IPS-18c (cell line): ENCODE measurements around the gene ZNF160.
"Not testable (repeated sequence)": the region's sequence is repeated elsewhere in the genome, so short reads cannot be mapped to it uniquely, and the experiment has no call there.

Experiments used
- H3K4me3 ChIP-seq: 2 replicates; pipeline ENCODE4 v1.7.0; 2013; ENCODE audit warnings: low read depth, mild to moderate bottlenecking, low read length, moderate library complexity; ENCODE audit not compliant: insufficient read depth
- H3K9me3 ChIP-seq: one replicate; pipeline ENCODE4 v1.6.1; 2013; ENCODE audit warnings: mild to moderate bottlenecking, low read length, moderate library complexity; ENCODE audit not compliant: control insufficient read depth, insufficient read depth

Gene ZNF160

DNA sequence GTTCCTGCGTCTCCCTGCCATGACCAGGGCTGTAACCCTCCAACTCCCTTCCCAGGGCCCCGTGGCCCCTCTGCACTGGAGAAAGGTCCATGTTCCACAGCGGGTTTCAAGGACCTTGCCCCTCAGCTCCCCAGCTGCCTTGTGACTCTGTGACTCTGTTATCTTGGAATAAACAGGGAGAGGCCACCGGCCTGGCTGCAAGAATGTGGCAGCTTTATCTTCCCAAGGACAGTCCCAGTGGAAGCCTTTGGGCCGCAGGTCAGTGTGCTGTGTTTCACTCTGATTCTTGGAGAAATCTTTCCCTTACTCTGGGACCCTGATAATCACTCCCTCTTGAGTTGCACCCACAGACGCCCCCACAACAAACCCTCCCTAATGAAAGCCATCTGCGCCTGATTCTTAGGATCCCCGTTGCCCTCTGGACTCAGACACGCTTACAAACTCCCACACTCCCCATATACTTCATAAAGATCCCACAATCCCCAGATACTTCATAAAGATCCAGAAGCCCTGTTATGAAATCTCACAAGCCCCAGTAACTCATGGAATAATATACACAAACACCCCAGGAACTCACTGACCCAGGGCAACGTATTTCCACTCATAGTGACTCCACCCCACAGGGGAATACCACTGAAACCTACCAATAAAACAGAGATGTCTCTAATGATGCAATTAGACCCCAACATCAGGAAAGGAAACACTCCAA is 6.1 kb downstream of the ZNF160 start:
- not testable (repeated sequence) for H3K4me3 ChIP-seq, H3K9me3 ChIP-seq

DNA sequence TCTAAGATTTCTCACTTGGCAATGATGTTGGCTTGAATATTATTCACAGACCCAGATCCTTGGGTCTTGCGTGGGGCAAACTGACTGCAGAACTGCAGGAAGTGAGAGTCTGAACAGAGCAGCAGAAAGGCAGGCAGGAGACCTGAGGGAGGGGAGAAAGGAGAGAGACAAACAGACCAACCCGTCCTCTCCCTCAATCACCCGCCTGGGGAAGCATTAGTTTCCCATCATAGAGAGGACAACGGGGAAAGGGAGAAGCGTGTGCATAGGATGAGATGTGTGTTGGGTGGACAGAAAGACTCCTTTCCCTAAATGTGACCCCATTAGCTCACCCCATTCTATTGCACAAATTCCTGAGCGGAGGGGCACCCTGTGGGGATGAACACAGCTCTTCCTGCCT is 6.6 kb downstream of the ZNF160 start:
- not testable (repeated sequence) for H3K9me3 ChIP-seq, H3K4me3 ChIP-seq

DNA sequence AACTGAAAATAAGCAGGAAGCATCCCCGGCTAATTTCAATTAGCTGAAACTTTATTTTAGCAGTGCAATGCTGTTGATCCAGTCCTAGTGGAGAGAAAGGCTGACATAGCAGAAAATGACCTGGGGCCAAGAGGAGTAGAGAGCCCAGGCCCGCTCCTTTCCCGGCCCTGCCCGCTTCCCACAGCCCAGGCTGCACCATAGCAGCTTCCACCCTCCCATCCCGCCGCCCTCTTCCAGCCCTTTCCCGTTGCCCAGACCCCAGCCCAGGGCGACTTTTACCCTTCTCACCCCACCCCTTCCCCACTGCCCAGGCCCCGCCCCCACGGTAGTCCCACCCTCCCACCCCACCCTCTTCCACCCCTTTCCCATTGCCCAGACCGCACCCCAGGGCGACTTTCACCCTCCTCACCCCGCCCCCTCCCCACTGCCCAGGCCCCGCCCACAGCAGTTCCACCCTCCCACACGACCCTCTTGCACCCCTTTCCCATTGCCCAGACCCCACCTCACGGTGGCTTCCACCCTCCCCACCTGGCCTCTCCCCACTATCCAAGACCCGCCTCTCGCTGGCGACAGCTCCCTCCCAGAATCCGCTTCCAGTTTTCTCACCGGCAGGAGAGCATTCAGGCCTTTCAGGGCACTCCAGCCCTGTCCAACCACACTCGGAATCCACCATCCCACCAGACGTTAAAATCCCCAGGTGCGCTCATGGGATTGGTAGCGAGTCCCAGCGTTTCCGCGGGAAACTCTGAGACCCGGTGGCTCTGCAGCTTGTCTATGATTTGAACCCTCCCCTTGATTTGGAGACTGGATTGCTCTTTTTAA is 8.3 kb downstream of the ZNF160 start:
- Histone ChIP-seq H3K4me3 (peak overlapping the region; percentile 28; the same call in 1 of the 2 replicates), H3K9me3 (no peaks in the 10 kb centered on the region)

DNA sequence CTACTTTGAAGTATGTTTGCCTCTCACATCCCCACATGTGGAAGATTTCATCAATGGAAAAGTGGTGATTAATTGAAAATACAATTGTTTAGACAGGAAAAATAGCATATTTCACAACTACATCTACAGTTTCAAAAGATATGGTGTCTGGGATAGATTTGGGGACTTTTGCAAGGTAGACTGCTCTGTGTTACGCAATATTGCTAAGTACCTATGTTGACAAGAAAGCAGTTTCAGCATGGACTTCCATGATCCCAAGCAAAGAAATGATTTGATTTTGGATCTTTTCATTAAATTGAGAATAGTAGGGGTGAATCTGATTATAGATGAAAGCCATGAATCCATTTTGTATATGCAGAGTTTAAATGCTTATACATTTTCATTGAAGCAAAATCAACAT is 10.5 kb downstream of the ZNF160 start:
- no peak overlapping the region for H3K4me3 ChIP-seq

DNA sequence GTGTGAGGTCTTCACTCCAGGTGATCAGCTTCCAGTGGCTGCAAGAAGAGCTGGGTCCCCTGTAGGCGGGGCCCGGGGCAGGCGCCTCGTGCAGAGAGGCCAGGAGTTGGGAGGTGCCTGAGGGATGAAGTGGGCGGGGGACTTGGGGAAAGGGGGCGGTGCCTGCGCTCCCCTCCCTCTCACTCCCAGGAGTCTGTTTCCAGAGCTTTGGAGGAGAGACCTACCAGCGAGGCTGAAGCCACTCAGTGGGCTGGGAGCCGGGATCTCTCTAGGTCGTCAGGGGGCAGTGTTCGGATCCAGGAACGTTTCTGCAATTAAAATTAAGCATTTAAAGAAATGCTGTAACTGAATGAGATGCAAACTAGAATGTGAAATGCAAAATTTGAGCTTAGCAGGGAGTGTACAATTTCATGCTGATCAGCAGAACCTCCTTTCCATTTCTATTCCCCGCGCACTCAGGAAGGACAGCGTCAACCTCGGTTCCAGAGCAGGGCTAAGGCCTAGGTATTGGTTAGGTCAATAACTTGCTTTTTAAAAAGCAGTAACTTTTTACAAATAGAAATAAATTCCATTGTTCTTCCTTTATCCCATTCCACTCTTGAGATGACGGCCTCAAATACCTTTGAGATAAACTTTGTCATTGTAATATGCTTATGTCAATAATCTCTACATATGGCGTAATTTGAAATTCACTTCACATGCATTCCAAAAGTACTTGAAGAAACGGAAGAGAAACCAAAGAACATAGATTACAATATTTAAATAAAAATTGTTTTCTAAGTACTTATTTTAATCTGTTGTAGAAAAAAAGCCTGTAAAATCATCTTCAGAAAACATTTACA is 11.6 kb downstream of the ZNF160 start:
- H3K4me3 ChIP-seq: no peak overlapping the region

More for the DNA sequence above, 10.5 kb downstream of the ZNF160 start:
- no peaks in the 10 kb centered on the region for H3K9me3 ChIP-seq

DNA sequence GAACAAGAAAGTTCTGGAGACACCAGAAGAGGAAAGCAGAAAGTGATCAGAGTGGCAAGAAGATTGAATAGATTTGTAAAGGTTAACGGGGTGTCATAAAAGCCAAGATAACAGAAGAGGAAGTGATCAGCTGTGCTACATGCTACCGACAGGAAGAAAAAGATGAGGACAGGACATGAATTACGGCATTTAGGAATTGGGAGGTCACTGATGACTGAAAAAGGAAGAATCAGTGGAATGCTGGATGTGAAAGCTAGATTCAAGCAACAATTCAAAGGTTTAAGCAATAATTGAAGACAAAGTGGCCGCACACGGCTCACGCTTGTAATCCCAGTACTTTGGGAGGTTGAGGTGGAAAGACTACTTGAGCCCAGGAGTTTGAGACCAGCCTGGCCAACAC is 15.1 kb downstream of the ZNF160 start:
- Histone ChIP-seq H3K4me3 (no peak overlapping the region), H3K9me3 (no peaks in the 10 kb centered on the region)

More for the DNA sequence above, 11.6 kb downstream of the ZNF160 start:
- H3K9me3 ChIP-seq: no peaks in the 10 kb centered on the region

DNA sequence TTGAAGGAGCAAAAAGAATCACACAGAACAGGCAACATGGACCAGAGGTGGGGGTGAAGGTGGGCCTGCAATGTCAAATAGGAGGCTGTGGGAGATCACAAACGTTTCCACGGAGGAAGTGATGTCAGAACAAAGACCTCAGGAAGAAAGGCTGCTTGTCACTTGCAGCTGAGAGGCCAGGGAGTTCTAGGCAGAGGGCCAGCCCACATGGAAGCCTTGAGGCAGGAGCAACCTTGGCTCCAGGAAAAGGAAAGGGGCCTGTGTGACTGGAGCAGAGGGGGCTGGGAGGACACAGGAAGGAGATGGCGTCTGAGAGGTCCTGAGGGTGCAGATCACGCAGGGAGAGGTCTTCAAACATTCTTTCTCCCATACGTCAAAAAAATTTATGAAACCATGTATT is 16.3 kb downstream of the ZNF160 start:
- Histone ChIP-seq H3K9me3 (peaks cover 3% of the 10 kb centered on the region), H3K4me3 (no peak overlapping the region)

DNA sequence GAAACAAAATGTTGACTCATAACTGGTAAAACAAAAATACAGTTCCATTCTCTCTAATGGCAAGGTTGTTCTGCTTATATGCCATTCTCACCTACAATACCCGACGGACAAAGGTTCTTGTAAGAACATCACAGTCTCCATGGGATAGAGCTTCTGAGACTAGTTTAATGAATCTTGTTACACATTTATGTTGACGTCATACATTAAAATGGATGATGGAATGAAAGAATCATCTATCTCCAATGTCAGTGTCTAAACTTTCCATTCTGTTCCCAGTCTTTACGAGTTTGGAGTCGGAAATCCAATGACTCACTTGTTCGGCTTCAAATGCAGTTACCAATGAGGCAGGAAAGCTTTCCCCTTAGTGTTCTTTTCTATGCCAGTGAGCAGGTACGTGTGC is 17.7 kb downstream of the ZNF160 start:
- Histone ChIP-seq H3K4me3 (no peak overlapping the region), H3K9me3 (peaks cover 3% of the 10 kb centered on the region)

DNA sequence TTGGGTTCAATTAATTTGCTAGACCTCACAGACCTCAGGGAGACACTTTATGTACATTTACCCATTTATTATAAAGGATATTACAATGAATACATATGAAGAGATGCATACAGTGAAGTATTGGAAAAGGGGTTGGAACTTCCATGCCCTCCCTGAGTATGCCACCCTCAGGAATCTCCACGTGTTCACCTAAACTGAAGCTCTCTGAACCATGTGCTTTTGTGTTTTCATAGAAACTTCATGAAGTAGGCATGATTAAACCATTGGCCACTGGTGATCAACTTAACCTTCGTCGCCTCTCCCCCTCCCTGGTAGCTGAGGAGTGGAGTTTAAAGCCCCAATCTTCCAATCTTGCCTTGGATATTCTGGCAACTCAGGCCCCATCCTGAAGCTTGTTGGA is 20.3 kb downstream of the ZNF160 start:
- H3K4me3 ChIP-seq: no peak overlapping the region
- H3K9me3 ChIP-seq: peaks cover 3% of the 10 kb centered on the region

DNA sequence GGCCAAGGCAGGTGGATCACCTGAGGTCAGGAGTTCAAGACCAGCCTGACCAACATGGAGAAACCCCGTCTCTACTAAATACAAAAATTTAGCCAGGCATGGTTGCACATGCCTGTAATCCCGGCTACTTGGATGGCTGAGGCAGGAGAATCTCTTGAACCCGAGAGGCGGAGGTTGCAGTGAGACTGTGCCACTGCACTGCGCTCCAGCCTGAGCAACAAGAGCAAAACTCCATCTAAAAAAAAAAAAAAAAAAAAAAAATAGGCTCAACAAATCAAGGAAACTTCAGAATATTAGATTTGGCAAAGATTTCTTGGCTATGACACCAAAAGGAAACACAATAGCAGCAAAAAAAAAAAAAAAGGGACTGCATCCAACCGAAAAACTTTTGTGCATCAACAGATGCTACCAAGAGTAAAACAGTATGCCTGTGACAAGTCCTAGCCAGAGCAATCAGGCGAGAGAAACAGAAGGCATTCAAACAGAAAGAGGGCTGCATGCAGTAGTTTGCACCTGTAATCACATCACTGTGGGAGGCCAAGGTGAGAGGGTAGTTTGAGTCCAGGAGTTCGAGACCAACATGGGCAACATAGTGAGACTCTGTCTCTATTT is 23.8 kb downstream of the ZNF160 start:
- Histone ChIP-seq H3K4me3 (no peak overlapping the region), H3K9me3 (peaks cover 3% of the 10 kb centered on the region)

DNA sequence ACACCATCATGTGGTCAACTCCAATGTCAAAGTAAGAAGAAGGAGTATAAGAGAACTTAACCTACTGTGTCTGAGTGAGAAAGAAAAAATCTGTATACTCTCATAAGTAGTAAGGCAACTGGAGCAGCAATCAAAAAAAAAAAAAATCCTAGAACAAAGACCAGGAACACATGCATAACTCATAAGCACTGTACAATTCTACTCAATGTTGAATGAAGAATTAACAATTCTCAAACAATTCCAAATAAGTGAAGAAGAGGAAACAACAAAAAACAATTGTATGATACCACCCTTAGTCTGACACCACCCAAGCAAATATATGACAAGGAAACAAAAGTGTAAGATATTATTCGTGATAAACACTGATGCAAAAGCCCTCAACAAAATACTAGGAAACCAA is 24.6 kb downstream of the ZNF160 start:
- no peak overlapping the region for H3K4me3 ChIP-seq
- H3K9me3 ChIP-seq: peaks cover 5% of the 10 kb centered on the region

DNA sequence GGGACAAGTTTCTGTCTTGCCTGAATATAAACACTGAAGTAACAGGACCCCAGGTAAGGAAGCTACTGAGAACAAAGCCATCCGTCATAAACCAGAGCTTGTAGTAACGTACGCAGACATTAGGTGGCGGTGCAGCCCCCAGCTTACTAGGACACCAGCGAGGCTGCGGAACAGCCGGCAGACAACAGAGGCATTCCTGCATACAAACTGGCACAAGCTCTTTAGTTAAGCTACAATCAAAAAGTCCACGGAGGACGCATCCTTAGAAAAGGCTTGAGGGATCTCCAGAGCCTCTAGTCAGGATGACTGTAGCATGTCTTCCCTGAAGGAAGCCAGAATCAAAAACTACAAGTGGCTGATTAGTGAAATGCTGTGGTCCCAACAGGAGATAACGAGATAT is 26.2 kb downstream of the ZNF160 start:
- H3K4me3 ChIP-seq: no peak overlapping the region
- peaks cover 2% of the 10 kb centered on the region for H3K9me3 ChIP-seq

DNA sequence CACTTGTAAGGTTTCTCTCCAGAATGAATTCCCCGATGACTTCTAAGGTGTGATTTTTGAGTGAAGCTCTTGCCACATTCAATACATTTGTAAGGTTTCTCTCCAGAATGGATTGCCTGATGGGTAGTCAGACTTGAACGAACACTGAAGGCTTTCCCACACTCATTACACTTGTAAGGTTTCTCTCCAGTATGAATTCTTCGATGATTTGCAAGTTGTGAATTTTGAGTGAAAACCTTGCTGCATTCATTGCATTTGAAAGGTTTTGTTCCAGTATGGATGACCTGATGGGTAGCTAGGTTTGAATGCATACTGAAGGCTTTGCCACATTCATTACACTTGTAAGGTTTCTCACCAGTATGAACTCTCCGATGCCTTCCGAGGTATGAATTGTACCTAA is 34.4 kb downstream of the ZNF160 start:
- Histone ChIP-seq H3K4me3 (no peak overlapping the region), H3K9me3 (peaks cover 15% of the 10 kb centered on the region)

DNA sequence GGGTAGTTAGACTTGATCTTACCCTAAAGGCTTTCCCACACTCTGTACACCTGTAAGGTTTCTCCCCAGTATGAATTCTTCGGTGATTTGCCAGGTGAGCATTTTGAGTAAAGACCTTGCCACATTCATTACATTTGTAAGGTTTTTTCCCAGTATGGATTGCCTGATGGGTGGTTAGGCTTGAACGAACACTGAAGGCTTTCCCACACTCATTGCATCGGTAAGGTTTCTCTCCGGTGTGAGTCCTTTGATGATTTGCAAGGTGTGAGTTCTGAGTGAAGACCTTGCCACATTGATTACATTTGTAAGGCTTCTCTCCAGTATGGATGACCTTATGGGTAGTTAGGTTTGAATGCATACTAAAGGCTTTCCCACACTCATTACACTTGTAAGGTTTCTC is 35.0 kb downstream of the ZNF160 start:
- Histone ChIP-seq H3K4me3 (no peak overlapping the region), H3K9me3 (peaks cover 14% of the 10 kb centered on the region)

DNA sequence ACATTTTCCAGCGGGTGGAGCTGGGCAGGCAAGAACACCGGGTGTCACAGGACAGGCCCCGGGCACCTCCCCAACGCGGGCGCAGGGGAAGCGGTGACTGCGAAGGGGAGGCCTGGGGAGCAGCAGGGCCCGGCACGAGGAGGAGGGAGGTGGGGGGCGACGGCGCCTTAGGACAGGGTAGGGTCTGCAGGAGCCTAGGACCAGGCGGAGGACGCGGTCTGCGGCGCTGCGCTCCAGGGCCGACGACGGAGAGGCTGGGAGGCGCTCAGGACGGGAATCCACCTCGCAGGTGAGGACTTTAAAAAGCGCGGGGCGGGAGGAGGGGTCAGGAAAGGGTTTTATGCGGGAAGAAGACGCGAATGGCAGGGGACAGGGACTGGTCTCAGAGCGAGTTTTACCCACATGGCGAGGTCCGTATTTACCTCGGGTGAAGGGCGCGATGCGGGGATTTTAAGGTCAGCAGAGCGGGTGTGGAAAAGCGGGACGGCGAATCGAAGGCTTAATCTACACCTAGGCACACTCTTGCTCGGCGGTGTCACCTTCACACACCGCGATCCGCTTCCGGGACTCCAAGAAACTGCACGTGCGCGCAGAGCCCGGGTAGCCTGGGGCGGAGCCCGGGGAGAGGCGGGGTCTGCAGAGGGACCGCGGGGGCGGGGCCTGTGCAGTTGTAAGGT is 45.2 kb downstream of the ZNF160 start:
- no peaks in the 10 kb centered on the region for H3K9me3 ChIP-seq
- H3K4me3 ChIP-seq: peak overlapping the region; percentile 52

DNA sequence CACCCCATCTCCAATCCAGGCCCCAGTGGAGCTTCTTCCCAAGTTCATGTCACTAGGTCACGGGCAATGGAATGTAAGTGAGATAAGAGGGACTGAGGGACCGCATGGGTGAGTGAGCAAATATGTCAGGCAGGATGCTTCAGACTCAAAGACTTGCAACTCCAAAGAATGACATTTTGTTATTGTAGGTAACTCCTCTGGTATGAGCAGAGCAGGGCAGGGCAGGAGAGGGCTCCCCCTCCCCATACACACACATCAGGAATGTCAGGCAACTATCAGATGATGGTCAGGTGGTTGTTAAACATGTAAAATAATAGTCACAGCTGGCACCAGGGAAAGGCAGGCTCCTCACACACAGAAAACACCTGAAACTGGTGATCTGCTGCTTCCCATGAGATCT is 48.1 kb downstream of the ZNF160 start:
- H3K4me3 ChIP-seq: no peak overlapping the region
- H3K9me3 ChIP-seq: no peaks in the 10 kb centered on the region

DNA sequence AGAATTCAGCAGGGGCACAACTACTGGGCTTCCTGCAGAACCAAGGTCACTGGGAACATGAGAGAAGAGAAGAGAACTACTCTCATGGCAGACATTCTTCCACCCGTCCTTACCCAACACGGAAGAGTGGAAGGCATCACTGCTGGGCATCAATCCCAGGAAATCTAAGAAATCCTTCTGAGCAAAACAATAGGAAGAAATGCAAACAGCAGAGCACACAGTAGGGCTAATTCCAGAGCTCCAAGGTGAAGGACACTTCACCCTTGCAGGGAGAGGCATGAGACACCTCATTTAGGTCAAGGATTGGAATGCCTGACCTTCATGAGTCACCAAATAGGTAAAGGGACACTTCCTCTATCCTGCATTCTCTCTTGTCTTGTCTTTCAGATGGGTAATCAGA is 55.8 kb downstream of the ZNF160 start:
- H3K9me3 ChIP-seq: peaks cover 5% of the 10 kb centered on the region
- no peak overlapping the region for H3K4me3 ChIP-seq
